Measurements from ENCODE around the gene GRM4.

GRM4 gene

DNA sequence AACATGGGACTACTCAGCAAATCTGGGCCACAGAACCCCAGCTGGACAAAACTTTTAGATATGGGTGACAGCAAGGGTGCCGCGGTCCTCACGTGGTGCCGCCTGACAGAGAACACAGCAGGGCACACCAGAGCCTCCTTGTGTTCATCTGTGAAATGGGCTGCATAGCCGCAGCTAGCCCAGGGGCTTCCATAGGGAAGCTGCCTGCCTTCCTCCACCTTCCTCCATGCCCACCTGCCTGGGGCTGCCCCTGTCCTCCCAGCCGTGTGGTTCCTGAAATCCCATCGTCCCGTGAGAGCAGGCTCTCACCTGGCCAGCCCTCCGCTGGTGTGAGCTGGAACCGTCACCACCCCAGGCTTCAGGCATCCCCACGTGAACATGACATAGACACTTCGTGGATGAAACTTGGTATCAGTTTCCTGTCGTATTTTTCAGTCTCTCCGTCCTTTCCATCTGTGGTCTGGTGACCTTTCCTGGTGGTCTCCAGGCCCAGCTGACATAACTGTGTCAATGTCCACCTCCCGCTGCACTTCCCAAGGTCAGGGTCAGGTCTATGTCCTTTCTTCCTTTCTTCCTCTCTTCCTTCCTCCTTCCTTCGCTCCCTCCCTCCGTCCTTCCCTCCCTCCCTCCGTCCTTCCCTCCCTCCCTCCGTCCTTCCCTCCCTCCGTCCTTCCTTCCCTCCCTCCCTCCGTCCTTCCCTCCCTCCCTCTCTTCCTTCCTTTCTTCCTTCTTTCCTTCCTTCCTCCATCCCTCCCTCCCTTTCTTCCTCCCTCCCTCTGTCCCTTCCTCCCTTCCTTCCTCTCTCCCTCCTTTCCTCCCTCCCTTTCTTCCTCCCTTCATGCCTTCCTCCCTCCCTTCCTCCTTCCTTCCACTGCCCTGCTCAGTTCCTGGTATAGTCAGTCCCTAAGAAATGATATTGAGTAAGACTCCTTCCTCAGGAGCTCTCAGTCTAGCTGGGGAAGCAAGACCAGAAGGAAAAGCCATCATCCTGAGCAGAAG is 78.8 kb downstream of the GRM4 start:
- TF ChIP-seq YY1 (IDR thresholded peaks at IDR 0.05; ENCODE audit: insufficient read depth, insufficient read length) (no peak), SUZ12 (IDR thresholded peaks at IDR 0.05; ENCODE audit: extremely low read depth, insufficient read depth, insufficient read length) (no peak), ZNF274 (IDR thresholded peaks at IDR 0.05; ENCODE audit: low read depth, low read length) (no peak)
- DNase-seq (ENCODE audit: low read depth, low spot score): no peak
- no peaks in the 10 kb centered on the region for H3K27me3 ChIP-seq (ENCODE audit: insufficient read depth, insufficient read length)

DNA sequence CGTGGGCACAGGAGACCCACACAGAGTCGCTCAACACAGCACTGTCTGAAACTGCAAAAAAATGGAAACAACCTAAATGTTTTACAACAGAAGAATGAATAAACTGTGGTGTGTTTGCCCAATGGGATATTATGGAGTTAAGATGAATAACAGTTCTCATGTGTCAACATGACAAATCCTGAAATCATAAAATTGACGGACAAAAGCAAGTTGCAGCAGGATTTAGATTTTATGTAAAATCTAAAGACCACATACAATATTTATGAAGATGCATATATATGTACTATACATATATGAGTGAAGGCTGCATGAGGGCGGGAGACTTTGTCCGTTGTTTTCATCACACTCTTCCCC is 79.7 kb downstream of the GRM4 start:
- no peak for DNase-seq (ENCODE audit: low read depth, low spot score)
- Histone ChIP-seq H3K27me3 (ENCODE audit: insufficient read depth, insufficient read length) (no peaks in the 10 kb centered on the region), H3K9ac (ENCODE audit: insufficient read length, low read depth) (no peak overlapping the region), H3K9me3 (ENCODE audit: insufficient read depth, low read length) (no peaks in the 10 kb centered on the region), H3K4me3 (ENCODE audit: insufficient read length, low read depth) (no peak overlapping the region), H3K36me3 (ENCODE audit: insufficient read depth, insufficient read length, low read length) (no peaks in the 10 kb centered on the region), H3K4me1 (ENCODE audit: insufficient read depth, insufficient read length) (peaks cover 17% of the 10 kb centered on the region)
- TF ChIP-seq ZNF274 (IDR thresholded peaks at IDR 0.05; ENCODE audit: low read depth, low read length): no peak
- TF ChIP-seq YY1 (IDR thresholded peaks at IDR 0.05; ENCODE audit: insufficient read depth, insufficient read length): no peak
- no peak for TF ChIP-seq SUZ12 (IDR thresholded peaks at IDR 0.05; ENCODE audit: extremely low read depth, insufficient read depth, insufficient read length)

More for the DNA sequence above, 78.8 kb downstream of the GRM4 start:
- Histone ChIP-seq H3K36me3 (ENCODE audit: insufficient read depth, insufficient read length, low read length) (no peaks in the 10 kb centered on the region), H3K9me3 (ENCODE audit: insufficient read depth, low read length) (no peaks in the 10 kb centered on the region), H3K4me1 (ENCODE audit: insufficient read depth, insufficient read length) (peaks cover 17% of the 10 kb centered on the region), H3K4me3 (ENCODE audit: insufficient read length, low read depth) (no peak overlapping the region), H3K9ac (ENCODE audit: insufficient read length, low read depth) (no peak overlapping the region)

DNA sequence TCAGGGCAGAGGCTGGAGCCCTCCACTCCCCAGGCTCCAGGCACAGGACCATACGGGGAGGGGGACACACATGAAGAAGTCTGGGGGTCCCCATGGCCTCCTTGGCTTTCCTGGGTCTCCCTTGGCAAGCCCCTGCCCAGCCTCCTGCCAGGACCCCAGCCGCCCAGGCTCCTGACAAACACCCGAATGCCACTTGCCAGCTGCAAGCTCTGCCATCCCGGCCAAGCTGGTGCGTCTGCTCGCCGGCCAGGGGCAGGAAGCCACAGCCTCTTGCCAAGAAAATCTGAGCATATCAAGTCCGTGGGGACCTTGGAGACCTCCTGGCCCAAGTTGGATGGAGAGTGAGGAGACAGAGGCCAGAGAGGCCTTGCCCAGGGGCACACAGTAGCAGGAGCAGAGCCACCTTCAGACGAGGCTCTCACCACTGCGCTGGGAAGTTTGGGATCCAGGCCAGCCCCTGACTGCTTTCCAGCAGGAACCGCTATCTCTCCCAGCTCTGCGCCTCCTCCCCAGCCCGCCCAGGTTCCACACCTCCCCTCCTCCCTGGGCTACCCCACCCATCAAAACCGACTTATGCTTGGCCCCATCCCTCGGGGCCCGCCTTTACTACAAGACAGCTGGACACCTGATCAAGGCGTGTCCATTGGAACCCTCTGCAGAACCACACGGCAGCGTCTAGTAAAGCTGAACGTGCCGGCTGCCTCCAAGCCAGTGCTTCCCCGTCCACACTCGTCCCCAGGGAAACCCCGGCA is 80.2 kb downstream of the GRM4 start:
- Histone ChIP-seq H3K4me1 (ENCODE audit: insufficient read depth, insufficient read length) (peaks cover 17% of the 10 kb centered on the region), H3K27me3 (ENCODE audit: insufficient read depth, insufficient read length) (no peaks in the 10 kb centered on the region), H3K9me3 (ENCODE audit: insufficient read depth, low read length) (no peaks in the 10 kb centered on the region), H3K9ac (ENCODE audit: insufficient read length, low read depth) (no peak overlapping the region), H3K4me3 (ENCODE audit: insufficient read length, low read depth) (no peak overlapping the region), H3K36me3 (ENCODE audit: insufficient read depth, insufficient read length, low read length) (no peaks in the 10 kb centered on the region)
- no peak for TF ChIP-seq ZNF274 (IDR thresholded peaks at IDR 0.05; ENCODE audit: low read depth, low read length)
- TF ChIP-seq YY1 (IDR thresholded peaks at IDR 0.05; ENCODE audit: insufficient read depth, insufficient read length): no peak
- no peak for DNase-seq (ENCODE audit: low read depth, low spot score)

DNA sequence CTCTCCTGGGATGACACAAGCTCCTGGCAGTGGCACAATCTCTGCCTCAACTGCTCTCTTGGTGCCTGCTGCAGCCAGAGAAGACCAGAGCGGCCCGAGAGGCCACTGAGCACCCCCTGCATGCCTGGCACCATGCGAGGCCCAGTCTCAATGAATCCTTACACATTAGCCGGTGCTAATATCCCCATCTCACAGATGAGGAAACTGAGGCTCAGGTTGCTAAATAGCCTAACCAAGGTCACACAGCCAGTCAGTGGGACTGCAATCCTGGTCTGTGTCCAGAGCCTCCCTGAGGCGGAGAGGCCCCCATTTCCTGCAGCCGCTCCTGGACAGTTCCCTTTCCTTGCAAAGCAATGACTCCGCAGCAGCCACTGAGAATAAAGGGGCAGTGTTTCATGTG is 81.2 kb downstream of the GRM4 start:
- H3K9me3 ChIP-seq (ENCODE audit: insufficient read depth, low read length): no peaks in the 10 kb centered on the region
- H3K4me1 ChIP-seq (ENCODE audit: insufficient read depth, insufficient read length): peaks cover 23% of the 10 kb centered on the region
- no peaks in the 10 kb centered on the region for H3K27me3 ChIP-seq (ENCODE audit: insufficient read depth, insufficient read length)
- no peak for DNase-seq (ENCODE audit: low read depth, low spot score)
- no peak overlapping the region for H3K9ac ChIP-seq (ENCODE audit: insufficient read length, low read depth)
- H3K4me3 ChIP-seq (ENCODE audit: insufficient read length, low read depth): no peak overlapping the region
- TF ChIP-seq SUZ12 (IDR thresholded peaks at IDR 0.05; ENCODE audit: extremely low read depth, insufficient read depth, insufficient read length) (no peak), YY1 (IDR thresholded peaks at IDR 0.05; ENCODE audit: insufficient read depth, insufficient read length) (no peak), ZNF274 (IDR thresholded peaks at IDR 0.05; ENCODE audit: low read depth, low read length) (no peak)
- H3K36me3 ChIP-seq (ENCODE audit: insufficient read depth, insufficient read length, low read length): no peaks in the 10 kb centered on the region

GRCh38 chr6:34063651-34064050 is 82.2 kb downstream of the GRM4 start:
- Histone ChIP-seq H3K4me1 (ENCODE audit: insufficient read depth, insufficient read length) (peaks cover 18% of the 10 kb centered on the region), H3K36me3 (ENCODE audit: insufficient read depth, insufficient read length, low read length) (no peaks in the 10 kb centered on the region), H3K9me3 (ENCODE audit: insufficient read depth, low read length) (no peaks in the 10 kb centered on the region), H3K27me3 (ENCODE audit: insufficient read depth, insufficient read length) (no peaks in the 10 kb centered on the region), H3K9ac (ENCODE audit: insufficient read length, low read depth) (no peak overlapping the region), H3K4me3 (ENCODE audit: insufficient read length, low read depth) (no peak overlapping the region)
- DNase-seq (ENCODE audit: low read depth, low spot score): no peak
- TF ChIP-seq SUZ12 (IDR thresholded peaks at IDR 0.05; ENCODE audit: extremely low read depth, insufficient read depth, insufficient read length): no peak
- no peak for TF ChIP-seq YY1 (IDR thresholded peaks at IDR 0.05; ENCODE audit: insufficient read depth, insufficient read length)
- TF ChIP-seq ZNF274 (IDR thresholded peaks at IDR 0.05; ENCODE audit: low read depth, low read length): no peak

GRCh38 chr6:34062815-34063214 is 83.1 kb downstream of the GRM4 start:
- H3K4me1 ChIP-seq (ENCODE audit: insufficient read depth, insufficient read length): peaks cover 17% of the 10 kb centered on the region
- TF ChIP-seq YY1 (IDR thresholded peaks at IDR 0.05; ENCODE audit: insufficient read depth, insufficient read length): no peak
- no peak for TF ChIP-seq SUZ12 (IDR thresholded peaks at IDR 0.05; ENCODE audit: extremely low read depth, insufficient read depth, insufficient read length)
- TF ChIP-seq ZNF274 (IDR thresholded peaks at IDR 0.05; ENCODE audit: low read depth, low read length): no peak
- no peaks in the 10 kb centered on the region for H3K27me3 ChIP-seq (ENCODE audit: insufficient read depth, insufficient read length)
- no peak overlapping the region for H3K4me3 ChIP-seq (ENCODE audit: insufficient read length, low read depth)
- no peaks in the 10 kb centered on the region for H3K36me3 ChIP-seq (ENCODE audit: insufficient read depth, insufficient read length, low read length)
- no peaks in the 10 kb centered on the region for H3K9me3 ChIP-seq (ENCODE audit: insufficient read depth, low read length)
- DNase-seq (ENCODE audit: low read depth, low spot score): no peak
- H3K9ac ChIP-seq (ENCODE audit: insufficient read length, low read depth): no peak overlapping the region

GRCh38 chr6:34062156-34062555 is 83.7 kb downstream of the GRM4 start:
- Histone ChIP-seq H3K36me3 (ENCODE audit: insufficient read depth, insufficient read length, low read length) (no peaks in the 10 kb centered on the region), H3K27me3 (ENCODE audit: insufficient read depth, insufficient read length) (no peaks in the 10 kb centered on the region), H3K4me1 (ENCODE audit: insufficient read depth, insufficient read length) (peaks cover 18% of the 10 kb centered on the region), H3K9me3 (ENCODE audit: insufficient read depth, low read length) (no peaks in the 10 kb centered on the region), H3K4me3 (ENCODE audit: insufficient read length, low read depth) (no peak overlapping the region), H3K9ac (ENCODE audit: insufficient read length, low read depth) (no peak overlapping the region)
- TF ChIP-seq SUZ12 (IDR thresholded peaks at IDR 0.05; ENCODE audit: extremely low read depth, insufficient read depth, insufficient read length) (no peak), YY1 (IDR thresholded peaks at IDR 0.05; ENCODE audit: insufficient read depth, insufficient read length) (no peak), ZNF274 (IDR thresholded peaks at IDR 0.05; ENCODE audit: low read depth, low read length) (no peak)
- DNase-seq (ENCODE audit: low read depth, low spot score): no peak
